Panc1 (cell line): ENCODE data around the gene SHANK3. TPM values are rescaled to one million over a fixed set of nuclear protein-coding genes. Genes with fewer than 3 reads are reported as not detected.

Experiments
- ATAC-seq: fragments of 200-7000 bp; cut with Tn5 transposase; 2 replicates; pipeline ENCODE4 v1.9.1; 2020; ENCODE audit warnings: mild to moderate bottlenecking, moderate library complexity
- BruUV-seq: library from RNA; stranded (reverse); fragments of 400-500 nt; replicated peaks from 2 replicates; lab custom pipeline; 2021; lab: Mats Ljungman, UMichigan
- CTCF ChIA-PET: fragments of 300-600 bp; sonication (Branson Sonifier 250); formaldehyde crosslinking; loops from one replicate; lab custom pipeline; 2022; ENCODE audit warnings: antibody characterized with exemption; lab: Charles Lee
- POLR2A ChIA-PET: fragments of 300-600 bp; sonication (Branson Sonifier 250); formaldehyde crosslinking; loops from one replicate; lab custom pipeline; 2022; ENCODE audit warnings: antibody characterized with exemption; lab: Charles Lee
- DNase-seq: peaks from one replicate; pipeline ENCODE4 v3.0.0-alpha.2; 2010; ENCODE audit warnings: low read depth, low spot score
- H3K27ac ChIP-seq: 2 replicates; pipeline ENCODE4 v1.5.1; 2011; ENCODE audit warnings: mild to moderate bottlenecking, low read length, inconsistent platforms
- H3K27me3 ChIP-seq: fragments of 200-500 bp; sonication (Bioruptor generic); 2 replicates; pipeline ENCODE4 v1.6.0; 2014; ENCODE audit warnings: low read length, inconsistent platforms; ENCODE audit not compliant: control insufficient read depth, insufficient read depth
- H3K36me3 ChIP-seq: fragments of 200-500 bp; sonication (Bioruptor generic); 2 replicates; pipeline ENCODE4 v1.5.1; 2014; ENCODE audit warnings: inconsistent platforms, mild to moderate bottlenecking, low read length, moderate library complexity; ENCODE audit not compliant: control insufficient read depth, insufficient read depth
- H3K4me1 ChIP-seq: 2 replicates; pipeline ENCODE4 v1.5.1; 2011; ENCODE audit warnings: inconsistent platforms, mild to moderate bottlenecking, low read length, moderate library complexity; ENCODE audit not compliant: control insufficient read depth, insufficient read depth
- H3K4me3 ChIP-seq, 2 experiments: 2 replicates each; pipeline ENCODE4 v1.5.1; 2011 to 2012; ENCODE audit warnings: low read depth in 2 of 2, low read length in 2 of 2, mild to moderate bottlenecking in 2 of 2, inconsistent platforms in 1 of 2, moderate library complexity in 1 of 2
- H3K9me3 ChIP-seq: fragments of 200-500 bp; sonication (Bioruptor generic); 2 replicates; pipeline ENCODE4 v1.5.1; 2014; ENCODE audit warnings: low read depth, mild to moderate bottlenecking, inconsistent platforms, low read length, moderate library complexity; ENCODE audit not compliant: control insufficient read depth, insufficient read depth
- CTCF ChIP-seq: fragments of 450-650 bp; IDR thresholded peaks from 2 replicates; pipeline ENCODE4 v1.5.1; 2017; ENCODE audit warnings: mild to moderate bottlenecking
- POLR2AphosphoS5 ChIP-seq: IDR thresholded peaks from 2 replicates; pipeline ENCODE4 v1.6.1; 2012; ENCODE audit warnings: mild to moderate bottlenecking, low read depth, low read length, moderate library complexity
- REST ChIP-seq, 2 experiments: IDR thresholded peaks; 2 replicates each; pipeline ENCODE4 v1.6.1; 2011 to 2012; ENCODE audit warnings: low read depth in 2 of 2, control low read depth in 1 of 2, low read length in 1 of 2, mild to moderate bottlenecking in 1 of 2, moderate library complexity in 1 of 2; ENCODE audit not compliant: insufficient read depth in 1 of 2
- SIN3A ChIP-seq: IDR thresholded peaks from 2 replicates; pipeline ENCODE4 v1.6.1; 2012; ENCODE audit warnings: low read depth, mild to moderate bottlenecking, low read length, moderate library complexity, borderline replicate concordance; ENCODE audit not compliant: insufficient read depth
- TCF7L2 ChIP-seq: IDR thresholded peaks from 2 replicates; pipeline ENCODE4 v1.6.1; 2011; ENCODE audit warnings: mild to moderate bottlenecking, low read depth, low read length, inconsistent platforms
- in situ Hi-C: cut with HindIII; loops from 2 replicates; pipeline ENCODE4 v1.10.0; 2016; ENCODE audit warnings: low sequenced_read_pairs, low pct_unique_long_range_greater_than_20kb
- intact Hi-C: fragments of 100-400 bp; cut with micrococcal nuclease; formaldehyde crosslinking; loops from one replicate; pipeline ENCODE4 v1.10.0; 2022; ENCODE audit not compliant: unreplicated experiment
- total RNA-seq: library from RNA; stranded (reverse); gene quantifications from one replicate; pipeline ENCODE4 v1.2.1, GENCODE V29; 2021; ENCODE audit not compliant: unreplicated experiment

SHANK3 gene
- total RNA-seq, 1 experiment from 2014 or later, result 7.6 TPM

GRCh38 chr22:50710221-50710620, 37.6 kb downstream of the SHANK3 start:
- Histone ChIP-seq H3K4me1 (no peaks in the 10 kb centered on the region), H3K4me3 (no peak overlapping the region), H3K9me3 (no peaks in the 10 kb centered on the region), H3K36me3 (no peaks in the 10 kb centered on the region), H3K27me3 (no peaks in the 10 kb centered on the region), H3K27ac (no peak overlapping the region)
- intact Hi-C loops (no loop called here), in situ Hi-C loops (no loop called here)
- TF ChIP-seq REST (IDR thresholded peaks at IDR 0.05; ENCODE audit: insufficient read depth in 1 of 2, low read depth in 2 of 2, low read length in 1 of 2) (no peak), CTCF (no peak), POLR2AphosphoS5 (no peak), SIN3A (no peak), TCF7L2 (no peak)
- DNase-seq (no peak), ATAC-seq (no peak)
- no TSS peak for BruUV-seq
- ChIA-PET POLR2A (no interaction called here), CTCF (no interaction called here)

- no TSS peak for BruUV-seq
- Histone ChIP-seq H3K9me3 (no peaks in the 10 kb centered on the region), H3K27ac (no peak overlapping the region), H3K4me3 (no peak overlapping the region), H3K36me3 (no peaks in the 10 kb centered on the region), H3K4me1 (no peaks in the 10 kb centered on the region), H3K27me3 (no peaks in the 10 kb centered on the region)
- TF ChIP-seq CTCF, result no peak
- no peak for TF ChIP-seq REST (IDR thresholded peaks at IDR 0.05; ENCODE audit: insufficient read depth in 1 of 2, low read depth in 2 of 2, low read length in 1 of 2)
- TF ChIP-seq TCF7L2, result no peak
- no peak for TF ChIP-seq SIN3A
- DNase-seq (no peak), ATAC-seq (no peak)
- intact Hi-C loops (no loop called here), in situ Hi-C loops (no loop called here)
- POLR2A ChIA-PET, result no interaction called here
- CTCF ChIA-PET, result no interaction called here
These were observed 38.3 kb downstream of the SHANK3 start for GRCh38 chr22:50710886-50711285.
